Ishikawa (cell line): ENCODE results near the gene TNFRSF8.

Experiments
- CEBPB ChIP-seq: IDR thresholded peaks from 2 replicates; pipeline ENCODE4 v1.6.1; 2012
- CREB1 ChIP-seq: IDR thresholded peaks from 2 replicates; pipeline ENCODE4 v1.6.1; 2012; ENCODE audit warnings: low read depth
- EGR1 ChIP-seq: IDR thresholded peaks from 2 replicates; pipeline ENCODE4 v1.6.1; 2012
- EP300 ChIP-seq: IDR thresholded peaks from 2 replicates; pipeline ENCODE4 v1.6.1; 2012; ENCODE audit warnings: borderline replicate concordance
- FOXM1 ChIP-seq: IDR thresholded peaks from 2 replicates; pipeline ENCODE4 v1.6.1; 2012; ENCODE audit warnings: low read depth, borderline replicate concordance
- NFIC ChIP-seq: IDR thresholded peaks from 2 replicates; pipeline ENCODE4 v1.6.1; 2012
- RAD21 ChIP-seq: IDR thresholded peaks from 2 replicates; pipeline ENCODE4 v1.6.1; 2012; ENCODE audit warnings: low read depth
- TAF1 ChIP-seq: IDR thresholded peaks from 2 replicates; pipeline ENCODE4 v1.6.1; 2012; ENCODE audit warnings: low read depth, mild to moderate bottlenecking
- TCF12 ChIP-seq: IDR thresholded peaks from 2 replicates; pipeline ENCODE4 v1.6.1; 2012; ENCODE audit warnings: low read depth
- TEAD4 ChIP-seq: IDR thresholded peaks from 2 replicates; pipeline ENCODE4 v1.6.1; 2012
- YY1 ChIP-seq: IDR thresholded peaks from 2 replicates; pipeline ENCODE4 v1.6.1; 2012; ENCODE audit warnings: low read depth
- ZBTB7A ChIP-seq: IDR thresholded peaks from 2 replicates; pipeline ENCODE4 v1.6.1; 2012; ENCODE audit warnings: low read depth
- TF ChIP-seq, protein P1 (sequence below): IDR thresholded peaks from 2 replicates; pipeline ENCODE4 v1.6.1; 2012
- TF ChIP-seq, protein P2 (sequence below): IDR thresholded peaks from 2 replicates; pipeline ENCODE4 v1.6.1; 2012; ENCODE audit warnings: low read depth, mild to moderate bottlenecking
- TF ChIP-seq, protein P3 (sequence below): IDR thresholded peaks from 2 replicates; pipeline ENCODE4 v1.6.1; 2012

The TNFRSF8 gene

DNA sequence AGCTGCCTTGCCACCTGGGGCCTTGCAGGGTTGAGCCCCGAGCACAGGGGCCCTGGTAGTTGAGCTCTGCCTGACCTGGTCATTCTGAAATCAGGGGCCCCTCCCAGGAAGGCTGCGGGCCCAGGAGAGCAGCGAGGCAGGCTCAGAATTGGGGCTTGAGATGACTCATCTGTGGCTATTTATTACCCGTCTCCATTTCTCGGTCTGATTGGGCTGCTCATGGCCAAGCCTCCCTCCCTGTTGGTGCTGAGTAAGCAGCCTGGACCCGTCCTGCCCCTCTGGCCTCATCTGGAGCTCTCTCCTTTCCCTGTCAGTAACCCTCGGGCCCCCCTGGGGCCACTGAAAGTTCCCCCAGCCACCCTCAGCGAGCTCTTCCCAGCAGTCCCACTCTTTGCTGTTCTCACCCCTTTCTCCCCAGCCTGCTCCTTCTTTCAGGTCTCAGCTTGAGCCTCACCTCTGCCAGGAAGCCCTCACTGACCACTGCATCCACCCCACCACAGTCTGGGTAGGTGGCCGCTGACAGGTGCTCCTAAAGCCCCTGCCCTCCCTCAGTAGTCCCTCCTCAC, 11.0 kb upstream of the TNFRSF8 start:
- TF ChIP-seq EP300 = no peak
- TF ChIP-seq, protein P1, sequence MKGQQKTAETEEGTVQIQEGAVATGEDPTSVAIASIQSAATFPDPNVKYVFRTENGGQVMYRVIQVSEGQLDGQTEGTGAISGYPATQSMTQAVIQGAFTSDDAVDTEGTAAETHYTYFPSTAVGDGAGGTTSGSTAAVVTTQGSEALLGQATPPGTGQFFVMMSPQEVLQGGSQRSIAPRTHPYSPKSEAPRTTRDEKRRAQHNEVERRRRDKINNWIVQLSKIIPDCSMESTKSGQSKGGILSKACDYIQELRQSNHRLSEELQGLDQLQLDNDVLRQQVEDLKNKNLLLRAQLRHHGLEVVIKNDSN = no peak
- no peak for TF ChIP-seq FOXM1
- TF ChIP-seq TAF1 = no peak
- TF ChIP-seq, protein P2, sequence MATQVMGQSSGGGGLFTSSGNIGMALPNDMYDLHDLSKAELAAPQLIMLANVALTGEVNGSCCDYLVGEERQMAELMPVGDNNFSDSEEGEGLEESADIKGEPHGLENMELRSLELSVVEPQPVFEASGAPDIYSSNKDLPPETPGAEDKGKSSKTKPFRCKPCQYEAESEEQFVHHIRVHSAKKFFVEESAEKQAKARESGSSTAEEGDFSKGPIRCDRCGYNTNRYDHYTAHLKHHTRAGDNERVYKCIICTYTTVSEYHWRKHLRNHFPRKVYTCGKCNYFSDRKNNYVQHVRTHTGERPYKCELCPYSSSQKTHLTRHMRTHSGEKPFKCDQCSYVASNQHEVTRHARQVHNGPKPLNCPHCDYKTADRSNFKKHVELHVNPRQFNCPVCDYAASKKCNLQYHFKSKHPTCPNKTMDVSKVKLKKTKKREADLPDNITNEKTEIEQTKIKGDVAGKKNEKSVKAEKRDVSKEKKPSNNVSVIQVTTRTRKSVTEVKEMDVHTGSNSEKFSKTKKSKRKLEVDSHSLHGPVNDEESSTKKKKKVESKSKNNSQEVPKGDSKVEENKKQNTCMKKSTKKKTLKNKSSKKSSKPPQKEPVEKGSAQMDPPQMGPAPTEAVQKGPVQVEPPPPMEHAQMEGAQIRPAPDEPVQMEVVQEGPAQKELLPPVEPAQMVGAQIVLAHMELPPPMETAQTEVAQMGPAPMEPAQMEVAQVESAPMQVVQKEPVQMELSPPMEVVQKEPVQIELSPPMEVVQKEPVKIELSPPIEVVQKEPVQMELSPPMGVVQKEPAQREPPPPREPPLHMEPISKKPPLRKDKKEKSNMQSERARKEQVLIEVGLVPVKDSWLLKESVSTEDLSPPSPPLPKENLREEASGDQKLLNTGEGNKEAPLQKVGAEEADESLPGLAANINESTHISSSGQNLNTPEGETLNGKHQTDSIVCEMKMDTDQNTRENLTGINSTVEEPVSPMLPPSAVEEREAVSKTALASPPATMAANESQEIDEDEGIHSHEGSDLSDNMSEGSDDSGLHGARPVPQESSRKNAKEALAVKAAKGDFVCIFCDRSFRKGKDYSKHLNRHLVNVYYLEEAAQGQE = no peak
- TF ChIP-seq ZBTB7A = no peak
- TF ChIP-seq, protein P3, sequence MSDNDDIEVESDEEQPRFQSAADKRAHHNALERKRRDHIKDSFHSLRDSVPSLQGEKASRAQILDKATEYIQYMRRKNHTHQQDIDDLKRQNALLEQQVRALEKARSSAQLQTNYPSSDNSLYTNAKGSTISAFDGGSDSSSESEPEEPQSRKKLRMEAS = no peak
- no peak for TF ChIP-seq YY1
- TF ChIP-seq RAD21 = no peak

DNA sequence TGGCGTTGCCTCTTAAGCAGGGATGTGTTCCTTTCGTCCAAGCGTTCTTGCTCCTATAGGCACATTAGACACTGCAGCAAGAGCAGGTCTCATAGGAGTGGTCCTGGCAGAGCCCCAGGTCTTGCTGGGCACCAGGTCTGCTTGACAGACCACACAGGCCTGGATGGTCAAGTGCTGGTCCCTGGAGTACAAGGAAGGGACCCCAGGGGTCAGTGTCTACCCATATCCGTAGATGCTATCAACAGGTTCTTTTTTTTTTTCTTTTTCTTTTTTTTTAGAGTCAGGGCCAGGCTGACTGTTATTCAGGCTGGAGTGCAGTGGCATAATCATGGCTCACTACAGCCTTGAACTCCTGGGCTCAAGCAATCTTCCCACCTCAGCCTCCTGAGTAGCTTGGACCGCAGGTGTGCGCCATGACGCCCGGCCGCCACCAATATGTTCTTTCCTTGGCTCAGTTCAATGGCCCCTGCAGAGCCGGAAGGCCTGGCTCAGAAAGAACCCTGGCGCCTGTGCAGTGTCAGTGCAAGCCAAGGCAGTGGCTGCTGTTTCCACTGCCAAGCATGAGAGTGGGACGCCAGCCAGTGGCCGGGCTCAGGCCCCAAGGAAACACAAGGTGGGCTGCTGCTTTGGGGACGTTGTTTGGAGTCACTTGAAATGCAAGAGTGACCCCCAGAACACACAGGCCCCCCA, 10.0 kb upstream of the TNFRSF8 start:
- TF ChIP-seq YY1 (no peak), FOXM1 (no peak), NFIC (no peak), CEBPB (no peak), TCF12 (no peak)
- TF ChIP-seq, protein P2 = no peak
- TF ChIP-seq, protein P3 = no peak

DNA sequence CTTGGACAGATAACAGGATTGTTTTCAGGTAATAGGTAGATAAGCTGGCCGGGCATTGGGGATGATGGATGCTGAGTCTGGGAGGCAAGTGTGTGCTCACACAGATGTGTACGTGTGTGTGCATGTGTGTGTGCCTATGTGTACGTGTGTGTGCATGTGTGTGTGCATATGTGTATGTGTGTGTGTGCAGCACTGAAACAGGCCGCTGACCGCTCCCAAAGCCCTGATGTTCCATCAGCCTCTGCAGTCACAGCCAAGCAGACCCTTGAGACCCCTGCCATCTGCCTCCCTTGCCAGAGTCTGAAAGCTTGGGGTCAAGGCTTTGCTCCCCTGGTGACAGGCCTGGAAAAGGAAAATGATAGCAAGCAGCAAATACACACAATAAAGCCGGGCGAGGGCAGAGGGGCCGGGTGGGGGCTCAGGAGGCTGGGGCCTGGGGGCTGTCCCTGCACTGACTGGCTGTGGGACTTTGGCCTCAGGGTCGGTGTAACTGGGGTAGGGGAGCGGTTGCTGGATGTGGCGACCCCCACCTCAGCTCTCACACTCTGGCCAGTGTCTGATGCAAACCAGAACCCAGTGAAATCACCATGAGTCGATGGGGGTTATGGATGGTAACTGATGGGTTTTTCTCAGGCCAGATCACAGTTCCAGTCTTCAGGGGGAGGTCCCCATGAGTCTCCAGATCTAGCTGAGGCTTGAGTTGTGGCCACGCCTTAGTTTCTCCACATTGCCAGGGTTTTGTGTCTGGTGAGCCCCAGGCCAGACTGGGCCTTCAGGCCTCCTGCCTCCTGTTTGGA, 9.2 kb upstream of the TNFRSF8 start:
- TF ChIP-seq FOXM1 (no peak), YY1 (no peak), EGR1 (no peak), TCF12 (no peak), CEBPB (no peak), CREB1 (no peak), RAD21 (no peak), EP300 (no peak)
- TF ChIP-seq, protein P3 = no peak
- TF ChIP-seq, protein P1 = no peak

DNA sequence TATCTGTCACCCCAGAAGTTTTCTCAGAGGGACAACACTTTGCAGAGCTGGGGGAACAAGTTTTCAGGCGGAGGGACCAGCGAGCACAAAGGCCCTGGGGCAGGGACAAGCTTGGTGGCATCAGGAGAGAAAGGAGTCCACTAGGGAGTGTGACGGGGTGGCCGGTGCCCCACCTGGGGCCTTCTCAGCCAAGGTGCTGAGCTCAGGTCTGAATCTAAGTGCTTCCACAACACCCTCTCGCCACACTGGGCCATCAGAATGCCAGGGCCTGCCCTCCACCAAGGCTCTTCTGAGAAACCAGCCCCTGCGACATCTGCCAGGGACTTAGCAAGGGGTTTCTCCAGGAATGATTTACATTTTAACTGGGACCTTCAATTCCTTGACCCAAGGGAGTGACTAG, 7.8 kb upstream of the TNFRSF8 start:
- TF ChIP-seq NFIC (no peak), CREB1 (no peak), YY1 (no peak), EP300 (no peak), FOXM1 (no peak), CEBPB (no peak), TCF12 (no peak), RAD21 (no peak), TEAD4 (no peak), EGR1 (no peak), ZBTB7A (no peak), TAF1 (no peak)
- TF ChIP-seq, protein P2 = no peak
- TF ChIP-seq, protein P1 = no peak
- TF ChIP-seq, protein P3 = no peak
